HepG2 (cell line): ENCODE measurements around the gene OR6C1. TPM values are rescaled to one million over a fixed set of nuclear protein-coding genes. Genes with fewer than 3 reads are reported as not detected.
"Not testable (repeated sequence)": the region's sequence is repeated elsewhere in the genome, so short reads cannot be mapped to it uniquely, and the experiment has no call there.

Experiments
- ATAC-seq: fragments of 200-7000 bp; cut with Tn5 transposase; 3 replicates; pipeline ENCODE4 v1.9.1; 2020; ENCODE audit warnings: mild to moderate bottlenecking, moderate library complexity
- BruUV-seq: library from RNA; stranded (reverse); fragments of 400-500 nt; replicated peaks from 2 replicates; lab custom pipeline; 2021; lab: Mats Ljungman, UMichigan
- CTCF ChIA-PET: fragments of 300-600 bp; formaldehyde crosslinking; extraction: SDS; loops from one replicate; lab custom pipeline; 2021; ENCODE audit warnings: low total read pairs, inconsistent platforms, low intra/inter-chr PET ratio; lab: Yijun Ruan, JAX
- POLR2A ChIA-PET: fragments of 350-600 bp; sonication (Branson Sonifier 250); formaldehyde crosslinking; loops from one replicate; lab custom pipeline; 2020; ENCODE audit warnings: antibody characterized with exemption, inconsistent platforms; lab: Yijun Ruan, JAX
- DNase-seq: peaks from one replicate; pipeline ENCODE4 v3.0.0-alpha.2; 2015; ENCODE audit warnings: low spot score
- FAIRE-seq: peaks from 3 replicates; lab custom pipeline; 2011; peaks lifted over from hg19 to GRCh38; lab: Jason Lieb, UNC
- H2AFZ ChIP-seq: one replicate; pipeline ENCODE4 v1.6.1; 2011; ENCODE audit warnings: low read length, inconsistent platforms
- H3K27ac ChIP-seq: fragments of 300-600 bp; 3 replicates; pipeline ENCODE4 v1.8.0; 2011; ENCODE audit warnings: mixed run types, mild to moderate bottlenecking, mixed read lengths, low read length, inconsistent platforms; ENCODE audit not compliant: insufficient read depth; ENCODE audit errors: extremely low read length
- H3K27me3 ChIP-seq, 2 experiments: fragments of 200-600 bp in 1 of 2; 2 replicates in 1 of 2; 3 replicates in 1 of 2; pipeline versions ENCODE4 v1.6.0 to v1.8.0; 2011; ENCODE audit warnings: low read length in 2 of 2, mild to moderate bottlenecking in 2 of 2, moderate library complexity in 2 of 2, inconsistent platforms in 1 of 2; ENCODE audit not compliant: insufficient read depth in 2 of 2, control insufficient read depth in 1 of 2
- H3K36me3 ChIP-seq, 2 experiments: fragments of 200-600 bp in 1 of 2; replicated peaks in 1 of 2; 2 replicates in 1 of 2; 3 replicates in 1 of 2; pipeline versions ENCODE4 v1.5.1 to v1.8.0; 2011; ENCODE audit warnings: low read length in 2 of 2, inconsistent platforms in 1 of 2; ENCODE audit not compliant: insufficient read depth in 2 of 2, control insufficient read depth in 1 of 2
- H3K4me1 ChIP-seq: 2 replicates; pipeline ENCODE4 v1.5.1; 2012; ENCODE audit warnings: low read length, inconsistent platforms; ENCODE audit not compliant: insufficient read depth
- H3K4me2 ChIP-seq: 2 replicates; pipeline ENCODE4 v1.6.0; 2011; ENCODE audit warnings: low read depth, low read length, inconsistent platforms
- H3K4me3 ChIP-seq, 3 experiments: fragments of 200-600 bp in 1 of 3; sonication (generic), shearing (Covaris generic) in 1 of 3; replicated peaks in 1 of 3; 2 replicates each; pipeline ENCODE4 v1.5.1; 2011 to 2016; ENCODE audit warnings: low read length in 3 of 3, inconsistent platforms in 2 of 3, low read depth in 2 of 3, mild to moderate bottlenecking in 2 of 3, control low read depth in 1 of 3, mixed read lengths in 1 of 3; ENCODE audit not compliant: insufficient read depth in 1 of 3
- H3K79me2 ChIP-seq: one replicate; pipeline ENCODE4 v1.6.1; 2011; ENCODE audit warnings: low read length, inconsistent platforms; ENCODE audit not compliant: insufficient read depth
- H3K9ac ChIP-seq: 2 replicates; pipeline ENCODE4 v1.6.0; 2011; ENCODE audit warnings: mild to moderate bottlenecking, low read depth, low read length, inconsistent platforms; ENCODE audit not compliant: insufficient read depth
- H3K9me3 ChIP-seq: 2 replicates; pipeline ENCODE4 v1.5.1; 2012; ENCODE audit warnings: mild to moderate bottlenecking, low read length
- H4K20me1 ChIP-seq: 2 replicates; pipeline ENCODE4 v1.6.0; 2011; ENCODE audit warnings: inconsistent platforms, mild to moderate bottlenecking, low read length, moderate library complexity; ENCODE audit not compliant: insufficient read depth
- FOXO4 ChIP-seq: sonication (generic); formaldehyde crosslinking; conservative IDR thresholded peaks from 2 replicates; pipeline ENCODE4 v1.8.1; 2023; ENCODE audit warnings: missing genetic modification reagents
- GLMP ChIP-seq: sonication (generic); formaldehyde crosslinking; IDR thresholded peaks from 2 replicates; pipeline ENCODE4 v1.9.0; 2021; ENCODE audit warnings: missing genetic modification reagents, mild to moderate bottlenecking, borderline replicate concordance
- HHEX ChIP-seq: IDR thresholded peaks from 2 replicates; pipeline ENCODE4 v1.6.1; 2016; ENCODE audit warnings: control low read depth
- KDM4B ChIP-seq: sonication (generic); formaldehyde crosslinking; IDR thresholded peaks from 2 replicates; pipeline ENCODE4 v1.4.0; 2020; ENCODE audit warnings: missing genetic modification reagents
- MEIS1 ChIP-seq: sonication (generic); formaldehyde crosslinking; IDR thresholded peaks from 2 replicates; pipeline ENCODE4 v1.9.0; 2021; ENCODE audit warnings: mild to moderate bottlenecking, missing genetic modification reagents, moderate library complexity, borderline replicate concordance
- MIXL1 ChIP-seq: IDR thresholded peaks from 2 replicates; pipeline ENCODE4 v1.6.1; 2016
- PHB2 ChIP-seq: fragments of 450-650 bp; IDR thresholded peaks from 2 replicates; pipeline ENCODE4 v1.6.1; 2018; ENCODE audit not compliant: partially characterized antibody
- RAD51 ChIP-seq: fragments of 450-650 bp; IDR thresholded peaks from 2 replicates; pipeline ENCODE4 v1.6.1; 2016; ENCODE audit warnings: borderline replicate concordance
- SMAD9 ChIP-seq: sonication (generic); formaldehyde crosslinking; IDR thresholded peaks from 2 replicates; pipeline ENCODE4 v1.5.1; 2020; ENCODE audit warnings: mild to moderate bottlenecking, missing genetic modification reagents
- ZNF780A ChIP-seq: sonication (generic); formaldehyde crosslinking; IDR thresholded peaks from 2 replicates; pipeline ENCODE4 v1.8.0; 2022; ENCODE audit warnings: mild to moderate bottlenecking, missing genetic modification reagents, moderate library complexity
- ZNF879 ChIP-seq: sonication (generic); formaldehyde crosslinking; IDR thresholded peaks from 2 replicates; pipeline ENCODE4 v1.8.1; 2023; ENCODE audit warnings: missing genetic modification reagents
- WGBS: methylation state at CpG from one replicate; pipeline ENCODE4 v1.1.6; 2017; ENCODE audit warnings: low lambda C conversion rate; 5-methylcytosine and 5-hydroxymethylcytosine counted together
- in situ Hi-C: cut with HindIII; loops from 2 replicates; pipeline ENCODE4 v1.10.0; 2017; ENCODE audit warnings: low pct_unique_long_range_greater_than_20kb; ENCODE audit not compliant: extremely low pct_ligation_motif_present
- intact Hi-C: fragments of 100-400 bp; cut with micrococcal nuclease; formaldehyde crosslinking; loops from one replicate; pipeline ENCODE4 v1.10.0; 2022; ENCODE audit not compliant: unreplicated experiment
- polyA plus RNA-seq, 8 experiments: library from polyadenylated mRNA; depleted of rRNA in 3 of 8; stranded (reverse) in 7 of 8; unstranded in 1 of 8; fragments of >200 nt; fragmentation: Illumina TruSeq in 4 of 8; extraction: Trizol in 4 of 8; gene quantifications; 2 replicates each; pipeline versions ENCODE4 v1.2.1 to v1.2.3, GENCODE V29; 2011 to 2016; ENCODE audit warnings: low read depth in 4 of 8, missing spikeins in 1 of 8, mixed read lengths in 1 of 8; ENCODE audit not compliant: insufficient read depth in 1 of 8
- total RNA-seq, 5 experiments: library from RNA; depleted of rRNA; stranded (reverse); fragments of >200 nt; fragmentation: Illumina TruSeq; extraction: Trizol; gene quantifications; 2 replicates each; pipeline ENCODE4 v1.2.3, GENCODE V29; 2016; ENCODE audit warnings: low read depth in 1 of 5
- TF ChIP-seq, protein P1 (sequence below): IDR thresholded peaks from 2 replicates; pipeline ENCODE4 v1.6.1; 2018; ENCODE audit warnings: missing genetic modification reagents, mild to moderate bottlenecking, missing compliant biosample characterization
- TF ChIP-seq, protein P2 (sequence below): sonication (generic); formaldehyde crosslinking; IDR thresholded peaks from 2 replicates; pipeline ENCODE4 v1.9.0; 2022; ENCODE audit warnings: low read depth, missing genetic modification reagents

Gene OR6C1
- total and polyA plus RNA-seq, 2 of the 13 experiments (the other 11 are each of a cell fraction or from before 2014, with no cell fraction given): not detected

DNA sequence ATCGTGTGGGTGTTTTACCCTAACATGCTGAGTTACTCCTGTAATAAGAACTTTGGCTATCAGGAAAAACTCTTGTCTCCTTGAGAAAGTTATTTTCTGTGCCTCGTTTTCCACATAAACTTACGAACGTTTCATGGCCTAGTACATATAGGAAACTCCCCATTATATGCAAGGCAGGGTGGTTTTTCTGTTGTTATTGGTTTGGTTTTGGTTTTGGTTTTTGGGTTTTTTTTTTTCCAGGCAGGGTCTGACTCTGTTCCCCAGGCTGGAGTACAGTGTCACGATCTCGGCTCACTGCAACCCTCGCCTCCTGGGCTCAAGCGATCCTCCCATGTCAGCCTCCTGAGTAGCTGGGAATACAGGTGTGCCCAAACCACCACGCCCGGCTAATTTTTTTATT, 21.9 kb downstream of the OR6C1 start:
- ChIA-PET POLR2A (no interaction called here), CTCF (no interaction called here)
- Histone ChIP-seq H2AFZ (no peak overlapping the region), H3K79me2 (no peaks in the 10 kb centered on the region), H3K4me1 (no peaks in the 10 kb centered on the region), H3K36me3 (no peaks in the 10 kb centered on the region), H3K9me3 (no peaks in the 10 kb centered on the region), H3K4me2 (no peak overlapping the region), H3K9ac (no peak overlapping the region), H3K27ac (no peak overlapping the region), H4K20me1 (no peaks in the 10 kb centered on the region), H3K4me3 (no peak overlapping the region), H3K27me3 (no peaks in the 10 kb centered on the region; a peak in 1 of 5 replicates)
- BruUV-seq: no TSS peak
- no peak for FAIRE-seq
- ATAC-seq: no peak
- WGBS: 13% methylated on average over 10 of the region's 10 CpGs
- TF ChIP-seq MEIS1 (no peak), FOXO4 (no peak), HHEX (CRISPR knock-in tag) (no peak), ZNF780A (CRISPR knock-in tag) (no peak), RAD51 (no peak), PHB2 (no peak), ZNF879 (CRISPR knock-in tag) (no peak), SMAD9 (no peak), GLMP (CRISPR knock-in tag) (no peak), KDM4B (no peak), MIXL1 (CRISPR knock-in tag) (no peak)
- TF ChIP-seq, protein P1, sequence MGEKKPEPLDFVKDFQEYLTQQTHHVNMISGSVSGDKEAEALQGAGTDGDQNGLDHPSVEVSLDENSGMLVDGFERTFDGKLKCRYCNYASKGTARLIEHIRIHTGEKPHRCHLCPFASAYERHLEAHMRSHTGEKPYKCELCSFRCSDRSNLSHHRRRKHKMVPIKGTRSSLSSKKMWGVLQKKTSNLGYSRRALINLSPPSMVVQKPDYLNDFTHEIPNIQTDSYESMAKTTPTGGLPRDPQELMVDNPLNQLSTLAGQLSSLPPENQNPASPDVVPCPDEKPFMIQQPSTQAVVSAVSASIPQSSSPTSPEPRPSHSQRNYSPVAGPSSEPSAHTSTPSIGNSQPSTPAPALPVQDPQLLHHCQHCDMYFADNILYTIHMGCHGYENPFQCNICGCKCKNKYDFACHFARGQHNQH (CRISPR knock-in tag): no peak
- TF ChIP-seq, protein P2, sequence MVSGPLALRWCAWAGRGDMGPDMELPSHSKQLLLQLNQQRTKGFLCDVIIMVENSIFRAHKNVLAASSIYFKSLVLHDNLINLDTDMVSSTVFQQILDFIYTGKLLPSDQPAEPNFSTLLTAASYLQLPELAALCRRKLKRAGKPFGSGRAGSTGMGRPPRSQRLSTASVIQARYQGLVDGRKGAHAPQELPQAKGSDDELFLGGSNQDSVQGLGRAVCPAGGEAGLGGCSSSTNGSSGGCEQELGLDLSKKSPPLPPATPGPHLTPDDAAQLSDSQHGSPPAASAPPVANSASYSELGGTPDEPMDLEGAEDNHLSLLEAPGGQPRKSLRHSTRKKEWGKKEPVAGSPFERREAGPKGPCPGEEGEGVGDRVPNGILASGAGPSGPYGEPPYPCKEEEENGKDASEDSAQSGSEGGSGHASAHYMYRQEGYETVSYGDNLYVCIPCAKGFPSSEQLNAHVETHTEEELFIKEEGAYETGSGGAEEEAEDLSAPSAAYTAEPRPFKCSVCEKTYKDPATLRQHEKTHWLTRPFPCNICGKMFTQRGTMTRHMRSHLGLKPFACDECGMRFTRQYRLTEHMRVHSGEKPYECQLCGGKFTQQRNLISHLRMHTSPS (CRISPR knock-in tag): no peak
- no peak for DNase-seq
- intact Hi-C loops: no loop called here
- in situ Hi-C loops: no loop called here

GRCh38 chr12:55355338-55355737, 41.2 kb downstream of the OR6C1 start:
- H3K4me3 ChIP-seq, H4K20me1 ChIP-seq, DNase-seq, H3K9ac ChIP-seq, ATAC-seq, H3K9me3 ChIP-seq, H3K4me2 ChIP-seq, H2AFZ ChIP-seq, H3K27me3 ChIP-seq, in situ Hi-C loops, CTCF ChIA-PET, POLR2A ChIA-PET, H3K36me3 ChIP-seq, H3K79me2 ChIP-seq, H3K4me1 ChIP-seq, BruUV-seq, intact Hi-C loops, H3K27ac ChIP-seq, FAIRE-seq: not testable (repeated sequence)
- 27% methylated on average over 4 of the region's 4 CpGs for WGBS
